ENCODE results near the gene EPN2. TPM values are rescaled to one million over a fixed set of nuclear protein-coding genes. Genes with fewer than 3 reads are reported as not detected.

EPN2 gene
- total RNA-seq, 2 experiments from 2014 or later, result 9.0 to 12.0 TPM

DNA sequence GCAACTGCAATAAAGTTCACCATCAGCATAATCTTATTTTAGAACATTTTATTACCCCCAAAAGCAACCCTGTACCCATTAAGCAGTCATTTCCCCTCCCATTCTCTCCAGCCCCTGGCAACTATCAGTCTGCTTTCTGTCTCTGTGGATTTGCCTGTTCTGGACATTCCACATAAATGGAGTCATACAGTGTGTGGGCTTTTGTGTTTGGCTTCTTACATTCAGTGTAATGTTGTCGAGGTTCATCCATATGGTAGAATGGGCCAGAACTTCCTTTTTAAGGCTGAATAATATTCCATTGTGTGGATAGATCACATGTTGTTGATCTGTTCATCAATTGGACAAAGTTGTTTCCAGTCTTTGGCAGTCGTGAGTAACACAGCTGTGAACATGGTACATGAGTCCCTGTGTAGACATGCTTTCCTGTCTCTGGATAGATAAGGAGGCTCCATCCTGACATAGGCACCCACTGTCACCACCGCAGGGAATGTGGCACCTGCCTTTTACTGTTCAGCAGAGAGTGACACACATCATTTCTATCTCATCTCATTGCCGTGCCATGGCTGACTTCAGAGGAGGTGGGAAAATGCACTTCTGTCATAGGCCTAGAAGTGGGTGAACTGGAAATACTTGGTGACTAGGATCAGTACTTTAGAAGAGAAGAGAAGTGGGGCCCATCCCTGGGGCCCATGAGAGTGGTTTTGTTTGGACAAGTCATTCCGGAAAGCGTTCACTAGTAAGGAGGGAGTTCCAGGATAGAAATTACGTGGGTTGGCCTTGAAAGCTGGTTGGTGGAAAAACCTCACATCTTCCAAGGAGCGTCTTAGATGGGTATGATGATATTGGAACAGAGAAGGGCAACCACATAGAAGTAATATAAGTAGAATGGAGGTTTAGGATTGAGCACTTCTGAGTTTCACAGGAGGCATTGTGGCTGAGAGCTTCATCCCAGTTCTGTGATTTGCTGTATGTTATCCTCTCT lies 25.8 kb downstream of the EPN2 start:
- H3K4me3 Mint-ChIP-seq, result no peak overlapping the region
- ChIA-PET CTCF (interaction anchor here (0.7 to 1.0 kb wide), 2 partner anchors 9 to 43 kb away, joined by 3 read pairs; no protein-coding TSS in a partner anchor), POLR2A (interaction anchor here (1.1 to 1.2 kb wide), 2 partner anchors 13 to 21 kb away, joined by 3 to 4 read pairs; no protein-coding TSS in a partner anchor)
- intact Hi-C loops (cut with micrococcal nuclease), result loop anchor here (1.0 kb wide), 2 partner anchors 12 to 21 kb away; no protein-coding TSS in a partner anchor
- peaks cover 22% of the 10 kb centered on the region for H3K4me1 Mint-ChIP-seq (ENCODE audit: low read depth)
- H3K27ac Mint-ChIP-seq, result peak overlapping the region; percentile 34
- H3K27me3 Mint-ChIP-seq, result peaks cover 5% of the 10 kb centered on the region
- H3K9me3 Mint-ChIP-seq, result no peaks in the 10 kb centered on the region
- DNase-seq, result peak; percentile 70
- no peaks in the 10 kb centered on the region for H3K36me3 Mint-ChIP-seq

DNA sequence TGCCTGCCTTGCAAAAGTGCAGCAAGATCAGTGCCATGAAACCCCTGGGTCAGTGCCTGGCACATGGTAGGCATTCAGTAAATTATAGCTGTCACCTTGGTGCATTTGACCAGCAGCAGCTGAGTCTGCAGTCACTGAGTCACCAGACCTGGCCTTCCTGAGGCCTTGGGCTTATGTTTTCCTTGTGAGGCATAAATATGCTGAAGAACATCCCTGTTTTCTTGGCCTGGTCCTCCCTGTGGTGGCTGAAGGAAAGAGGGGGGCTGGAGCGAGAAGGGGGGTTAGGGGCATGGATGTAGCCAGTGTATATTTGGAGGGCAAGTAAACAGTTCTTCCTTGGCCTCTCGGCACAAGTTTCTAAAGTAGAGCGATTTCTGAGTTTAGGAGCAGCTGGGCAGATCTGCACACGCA lies 26.5 kb downstream of the EPN2 start:
- Mint-ChIP-seq H3K4me1 (ENCODE audit: low read depth) (peaks cover 22% of the 10 kb centered on the region), H3K9me3 (no peaks in the 10 kb centered on the region), H3K27me3 (peaks cover 5% of the 10 kb centered on the region), H3K36me3 (no peaks in the 10 kb centered on the region), H3K27ac (no peak overlapping the region), H3K4me3 (no peak overlapping the region)
- ChIA-PET CTCF (interaction anchor here (1.0 to 1.3 kb wide), 2 partner anchors 10 to 15 kb away, joined by 3 read pairs; no protein-coding TSS in a partner anchor), POLR2A (interaction anchor here (1.1 to 1.2 kb wide), 2 partner anchors 12 to 20 kb away, joined by 3 to 4 read pairs; no protein-coding TSS in a partner anchor)
- intact Hi-C loops (cut with micrococcal nuclease), result loop anchor here (1.0 kb wide), 2 partner anchors 12 to 21 kb away; no protein-coding TSS in a partner anchor
- no peak for DNase-seq

DNA sequence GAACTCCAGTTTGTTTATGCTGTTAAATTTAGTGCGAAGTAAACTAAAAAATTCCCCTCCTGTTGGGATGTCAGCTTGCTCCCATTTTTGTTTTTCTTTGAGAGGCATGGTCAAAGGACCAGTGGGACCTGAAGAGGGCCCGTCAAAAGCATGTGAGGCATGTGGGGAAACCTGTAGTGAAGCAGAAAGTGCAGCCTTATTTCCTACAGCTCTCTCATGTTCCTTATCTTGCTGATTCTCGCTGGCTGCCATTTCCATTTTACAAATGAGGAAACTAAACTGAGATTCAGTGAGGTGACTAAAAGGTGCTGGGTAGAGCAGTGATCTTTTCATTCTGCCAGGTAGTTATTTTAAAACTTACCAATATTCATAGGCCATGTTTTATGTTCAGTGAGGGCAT lies 27.1 kb downstream of the EPN2 start:
- no peaks in the 10 kb centered on the region for H3K36me3 Mint-ChIP-seq
- ChIA-PET POLR2A (interaction anchor here (1.1 kb wide), 1 partner anchor 12 kb away, joined by 4 read pairs; no protein-coding TSS in a partner anchor), CTCF (interaction anchor here (1.0 to 1.3 kb wide), 2 partner anchors 10 to 14 kb away, joined by 3 read pairs; no protein-coding TSS in a partner anchor)
- no peak for DNase-seq
- peaks cover 22% of the 10 kb centered on the region for H3K4me1 Mint-ChIP-seq (ENCODE audit: low read depth)
- no peak overlapping the region for H3K4me3 Mint-ChIP-seq
- H3K27ac Mint-ChIP-seq, result no peak overlapping the region
- no peaks in the 10 kb centered on the region for H3K9me3 Mint-ChIP-seq
- intact Hi-C loops (cut with micrococcal nuclease), result no loop called here
- peaks cover 5% of the 10 kb centered on the region for H3K27me3 Mint-ChIP-seq

- CTCF ChIA-PET, result interaction anchor here (1.3 kb wide), 1 partner anchor 14 kb away, joined by 3 read pairs; no protein-coding TSS in a partner anchor
- H3K36me3 Mint-ChIP-seq, result no peaks in the 10 kb centered on the region
- no peak for DNase-seq
- POLR2A ChIA-PET, result interaction anchor here (1.1 kb wide), 1 partner anchor 11 kb away, joined by 4 read pairs; no protein-coding TSS in a partner anchor
- H3K27me3 Mint-ChIP-seq, result peaks cover 5% of the 10 kb centered on the region
- intact Hi-C loops (cut with micrococcal nuclease), result no loop called here
- no peaks in the 10 kb centered on the region for H3K9me3 Mint-ChIP-seq
- no peak overlapping the region for H3K4me3 Mint-ChIP-seq
- H3K27ac Mint-ChIP-seq, result no peak overlapping the region
- peaks cover 22% of the 10 kb centered on the region for H3K4me1 Mint-ChIP-seq (ENCODE audit: low read depth)
Observed at GRCh38 chr17:19264681-19265080, 27.5 kb downstream of the EPN2 start.

DNA sequence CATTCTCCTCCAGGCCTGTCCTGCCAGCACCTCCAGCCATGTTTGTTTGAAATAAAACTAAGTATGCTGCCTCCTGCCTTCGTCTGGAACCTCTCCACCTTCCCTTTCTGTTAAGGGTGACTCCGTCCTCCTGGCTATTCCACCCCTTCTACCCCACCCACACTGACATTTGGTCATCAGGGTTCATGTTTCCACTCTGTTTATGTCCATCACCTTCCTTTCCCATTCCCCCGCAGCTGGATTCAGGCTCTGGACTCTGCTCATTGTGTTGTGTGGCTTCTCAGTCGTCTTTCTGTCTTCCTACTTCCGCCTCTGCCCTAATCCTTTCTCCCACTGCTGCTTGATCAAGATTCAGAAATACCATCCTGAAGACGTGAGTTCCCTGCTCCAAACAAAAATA lies 28.6 kb downstream of the EPN2 start:
- CTCF ChIA-PET, result no interaction called here
- Mint-ChIP-seq H3K27me3 (peaks cover 5% of the 10 kb centered on the region), H3K4me3 (no peak overlapping the region), H3K4me1 (ENCODE audit: low read depth) (peaks cover 22% of the 10 kb centered on the region), H3K27ac (no peak overlapping the region), H3K36me3 (no peaks in the 10 kb centered on the region), H3K9me3 (no peaks in the 10 kb centered on the region)
- intact Hi-C loops (cut with micrococcal nuclease), result no loop called here
- POLR2A ChIA-PET, result no interaction called here
- DNase-seq, result no peak

DNA sequence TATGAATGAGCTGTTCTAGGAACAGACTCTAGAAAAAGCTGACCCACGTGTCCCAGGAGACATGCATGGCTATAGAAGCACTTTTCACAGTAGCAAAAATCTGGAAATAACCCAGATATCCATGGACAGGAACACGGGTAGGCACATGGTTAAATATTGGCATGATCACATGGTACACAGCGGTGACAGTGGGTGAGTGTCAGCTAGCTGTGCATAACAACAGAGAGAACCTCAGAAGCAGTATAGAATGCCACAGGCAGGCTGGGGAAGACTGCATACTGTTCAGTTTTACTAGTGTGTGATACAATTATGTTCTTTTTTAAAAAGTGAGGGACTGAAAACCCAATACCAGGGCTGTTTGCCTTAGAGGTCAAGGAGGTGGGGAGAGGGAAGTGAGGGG lies 31.4 kb downstream of the EPN2 start:
- H3K36me3 Mint-ChIP-seq, result peaks cover 3% of the 10 kb centered on the region
- H3K4me1 Mint-ChIP-seq (ENCODE audit: low read depth), result peaks cover 13% of the 10 kb centered on the region
- no peak overlapping the region for H3K4me3 Mint-ChIP-seq
- H3K27ac Mint-ChIP-seq, result no peak overlapping the region
- H3K27me3 Mint-ChIP-seq, result peaks cover 8% of the 10 kb centered on the region
- POLR2A ChIA-PET, result no interaction called here
- H3K9me3 Mint-ChIP-seq, result no peaks in the 10 kb centered on the region
- intact Hi-C loops (cut with micrococcal nuclease), result no loop called here
- DNase-seq, result no peak
- CTCF ChIA-PET, result no interaction called here

GRCh38 chr17:19269106-19269505 lies 31.9 kb downstream of the EPN2 start:
- POLR2A ChIA-PET, result no interaction called here
- Mint-ChIP-seq H3K4me3 (no peak overlapping the region), H3K36me3 (peaks cover 3% of the 10 kb centered on the region), H3K27ac (no peak overlapping the region), H3K4me1 (ENCODE audit: low read depth) (peaks cover 11% of the 10 kb centered on the region), H3K9me3 (no peaks in the 10 kb centered on the region), H3K27me3 (peaks cover 8% of the 10 kb centered on the region)
- intact Hi-C loops (cut with micrococcal nuclease), result no loop called here
- DNase-seq, result no peak
- CTCF ChIA-PET, result no interaction called here

GRCh38 chr17:19269641-19270040 lies 32.5 kb downstream of the EPN2 start:
- Mint-ChIP-seq H3K27ac (no peak overlapping the region), H3K4me3 (no peak overlapping the region), H3K9me3 (no peaks in the 10 kb centered on the region), H3K36me3 (peaks cover 3% of the 10 kb centered on the region), H3K27me3 (peaks cover 5% of the 10 kb centered on the region), H3K4me1 (ENCODE audit: low read depth) (peaks cover 8% of the 10 kb centered on the region)
- ChIA-PET POLR2A (no interaction called here), CTCF (no interaction called here)
- no peak for DNase-seq
- intact Hi-C loops (cut with micrococcal nuclease), result no loop called here

DNA sequence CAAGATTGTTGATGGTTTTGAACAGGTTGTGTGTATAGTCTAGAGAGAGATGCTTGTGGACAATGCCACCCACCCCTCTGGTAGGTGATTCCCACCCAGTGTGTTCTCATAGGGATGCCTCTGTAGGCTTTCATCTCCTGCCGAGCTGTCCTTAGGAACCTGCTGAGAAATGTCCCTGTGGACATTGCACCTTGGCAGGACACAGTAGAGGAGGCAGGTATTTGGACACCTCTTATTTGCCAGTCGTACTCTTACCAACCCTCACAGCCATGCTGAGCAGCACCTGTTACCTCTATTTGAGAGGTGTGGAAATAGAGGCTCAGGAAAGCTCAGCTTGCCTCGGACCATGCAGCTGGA lies 33.2 kb downstream of the EPN2 start:
- intact Hi-C loops (cut with micrococcal nuclease), result no loop called here
- Mint-ChIP-seq H3K36me3 (peaks cover 3% of the 10 kb centered on the region), H3K9me3 (no peaks in the 10 kb centered on the region), H3K4me1 (ENCODE audit: low read depth) (peaks cover 12% of the 10 kb centered on the region), H3K27ac (no peak overlapping the region), H3K4me3 (no peak overlapping the region), H3K27me3 (peaks cover 5% of the 10 kb centered on the region)
- DNase-seq, result no peak
- CTCF ChIA-PET, result no interaction called here
- POLR2A ChIA-PET, result no interaction called here

GRCh38 chr17:19270704-19271611 lies 33.8 kb downstream of the EPN2 start:
- Mint-ChIP-seq H3K27ac (no peak overlapping the region), H3K4me3 (no peak overlapping the region), H3K27me3 (peaks cover 5% of the 10 kb centered on the region), H3K36me3 (peaks cover 3% of the 10 kb centered on the region), H3K4me1 (ENCODE audit: low read depth) (peaks cover 14% of the 10 kb centered on the region), H3K9me3 (no peaks in the 10 kb centered on the region)
- ChIA-PET POLR2A (no interaction called here), CTCF (no interaction called here)
- intact Hi-C loops (cut with micrococcal nuclease), result no loop called here
- DNase-seq, result no peak

DNA sequence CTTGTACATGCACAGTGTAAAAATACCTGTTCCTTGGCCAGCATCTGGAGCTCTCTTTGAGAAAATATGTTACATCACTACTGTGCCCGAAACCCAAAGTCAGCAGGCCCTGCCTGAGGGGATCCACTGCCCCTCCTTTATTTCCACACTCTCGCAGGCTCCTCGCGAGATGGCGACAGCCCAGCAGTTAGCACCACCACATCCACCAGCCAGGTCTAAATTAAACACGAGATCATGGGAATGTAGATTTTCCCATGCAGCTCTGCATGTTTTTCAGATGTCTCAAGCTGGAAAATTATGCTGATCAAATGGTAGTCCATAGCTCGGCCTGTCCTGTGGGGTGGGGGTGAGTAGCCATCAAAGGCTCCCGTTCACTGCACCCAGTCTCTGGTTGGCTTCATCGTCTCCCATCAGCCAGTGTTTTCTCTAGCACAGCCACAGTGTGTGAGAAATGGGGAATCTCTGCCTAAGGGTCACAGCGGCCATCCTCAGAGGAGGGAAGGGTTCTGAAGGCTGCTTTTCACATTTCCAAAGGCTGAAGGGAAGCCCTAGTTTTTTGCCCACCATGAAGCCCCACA lies 34.7 kb downstream of the EPN2 start:
- ChIA-PET CTCF (no interaction called here), POLR2A (no interaction called here)
- H3K4me3 Mint-ChIP-seq, result no peak overlapping the region
- no peak for DNase-seq
- peaks cover 14% of the 10 kb centered on the region for H3K4me1 Mint-ChIP-seq (ENCODE audit: low read depth)
- H3K27ac Mint-ChIP-seq, result no peak overlapping the region
- peaks cover 3% of the 10 kb centered on the region for H3K36me3 Mint-ChIP-seq
- intact Hi-C loops (cut with micrococcal nuclease), result no loop called here
- no peaks in the 10 kb centered on the region for H3K9me3 Mint-ChIP-seq
- H3K27me3 Mint-ChIP-seq, result peaks cover 5% of the 10 kb centered on the region

Data from activated CD4-positive, alpha-beta memory T cell treated with anti-CD3 and anti-CD28 coated beads for 36 hours (primary cell).